Kidney epithelial cell (primary cell): ENCODE results near the gene SH3RF2. TPM values are rescaled to one million over a fixed set of nuclear protein-coding genes. Genes with fewer than 3 reads are reported as not detected.

Experiments
- DNase-seq: peaks from one replicate; pipeline ENCODE4 v3.0.0-alpha.2; 2010; ENCODE audit warnings: low read depth
- H3K27me3 ChIP-seq: 2 replicates; pipeline ENCODE4 v1.6.0; 2011; ENCODE audit warnings: low read length; ENCODE audit not compliant: control insufficient read depth, insufficient read depth
- H3K36me3 ChIP-seq: 2 replicates; pipeline ENCODE4 v1.5.1; 2011; ENCODE audit warnings: low read length; ENCODE audit not compliant: control insufficient read depth, insufficient read depth
- H3K4me3 ChIP-seq: 2 replicates; pipeline ENCODE4 v1.5.1; 2011; ENCODE audit warnings: low read depth, mild to moderate bottlenecking, control low read depth, low read length
- CTCF ChIP-seq: IDR thresholded peaks from 2 replicates; pipeline ENCODE4 v1.5.1; 2011; ENCODE audit warnings: mild to moderate bottlenecking, moderate library complexity, low read length, control low read depth, inconsistent platforms; ENCODE audit not compliant: insufficient read depth, poor library complexity, severe bottlenecking
- total RNA-seq: library from RNA; depleted of rRNA; stranded (reverse); fragments of >200 nt; gene quantifications from 2 replicates; pipeline ENCODE4 v1.2.3, GENCODE V29; 2015

The SH3RF2 gene
- total RNA-seq, 1 donor from 2014 or later: 10.3 TPM

- Histone ChIP-seq H3K27me3 (no peaks in the 10 kb centered on the region), H3K4me3 (no peak overlapping the region), H3K36me3 (no peaks in the 10 kb centered on the region)
- no peak for TF ChIP-seq CTCF
- no peak for DNase-seq
Observed at GRCh38 chr5:146070746-146071145, 134.4 kb downstream of the SH3RF2 start.

GRCh38 chr5:146071171-146071570 is 134.8 kb downstream of the SH3RF2 start:
- H3K36me3 ChIP-seq: no peaks in the 10 kb centered on the region
- H3K4me3 ChIP-seq: no peak overlapping the region
- H3K27me3 ChIP-seq: no peaks in the 10 kb centered on the region
- TF ChIP-seq CTCF: no peak
- DNase-seq: no peak

- Histone ChIP-seq H3K36me3 (no peaks in the 10 kb centered on the region), H3K27me3 (no peaks in the 10 kb centered on the region), H3K4me3 (no peak overlapping the region)
- no peak for DNase-seq
- no peak for TF ChIP-seq CTCF
Observed at GRCh38 chr5:146072595-146072994, 136.2 kb downstream of the SH3RF2 start.

GRCh38 chr5:146073239-146073900 is 137.0 kb downstream of the SH3RF2 start:
- DNase-seq: no peak
- no peaks in the 10 kb centered on the region for H3K36me3 ChIP-seq
- no peaks in the 10 kb centered on the region for H3K27me3 ChIP-seq
- TF ChIP-seq CTCF: no peak
- H3K4me3 ChIP-seq: no peak overlapping the region

GRCh38 chr5:146076028-146076427 is 139.7 kb downstream of the SH3RF2 start:
- H3K27me3 ChIP-seq: no peaks in the 10 kb centered on the region
- no peak overlapping the region for H3K4me3 ChIP-seq
- no peak for DNase-seq
- H3K36me3 ChIP-seq: no peaks in the 10 kb centered on the region
- no peak for TF ChIP-seq CTCF

GRCh38 chr5:146076455-146076854 is 140.1 kb downstream of the SH3RF2 start:
- DNase-seq: no peak
- Histone ChIP-seq H3K27me3 (no peaks in the 10 kb centered on the region), H3K36me3 (no peaks in the 10 kb centered on the region)

More at GRCh38 chr5:146076455-146076854, 140.1 kb downstream of the SH3RF2 start:
- TF ChIP-seq CTCF: no peak
- no peak overlapping the region for H3K4me3 ChIP-seq
